GM19372 (cell line): ENCODE measurements around the gene NTRK3.

Experiments used
- ATAC-seq: cut with Tn5 transposase; IDR thresholded peaks from one replicate; pipeline ENCODE4 v1.9.1; 2021; ENCODE audit warnings: mild to moderate bottlenecking, low read depth, moderate library complexity; ENCODE audit not compliant: unreplicated experiment

Gene NTRK3

GRCh38 chr15:88127432-88127790 lies 129.1 kb downstream of the NTRK3 start:
- ATAC-seq, result no peak

DNA sequence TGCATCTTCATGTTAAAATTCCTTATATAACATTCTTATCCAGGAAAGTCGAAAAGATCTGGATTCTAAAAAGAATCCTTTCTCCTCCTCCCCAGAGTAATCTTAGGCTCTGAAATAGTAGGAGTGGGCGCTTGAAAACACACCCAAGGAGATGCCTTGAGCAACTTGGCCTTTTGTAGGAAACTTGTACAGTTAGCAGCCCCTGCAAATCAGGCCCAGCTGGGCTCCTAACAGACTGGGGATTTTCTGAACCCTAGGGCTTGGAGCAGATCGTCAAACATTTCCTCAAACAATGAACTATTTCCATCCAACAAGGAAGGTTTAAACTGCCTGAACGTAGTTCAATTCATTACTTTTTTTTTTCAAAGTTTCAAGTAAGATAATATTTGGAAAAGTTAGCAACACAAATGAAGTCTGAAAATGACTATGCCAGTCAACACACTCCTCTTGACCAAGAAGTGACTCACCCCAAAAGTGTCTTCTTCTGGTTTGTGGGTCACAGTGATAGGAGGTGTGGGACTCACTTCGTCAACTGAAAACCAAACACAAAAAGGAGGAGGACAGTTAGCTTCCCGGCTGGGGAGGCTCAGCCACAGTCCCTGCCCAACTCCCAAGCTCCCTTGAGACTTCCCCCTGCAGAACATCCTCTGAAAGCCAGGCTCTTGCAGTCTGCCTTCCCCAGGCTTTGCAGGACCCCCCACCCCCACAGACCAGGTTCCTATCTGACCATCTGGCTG lies 129.7 kb downstream of the NTRK3 start:
- no peak for ATAC-seq

DNA sequence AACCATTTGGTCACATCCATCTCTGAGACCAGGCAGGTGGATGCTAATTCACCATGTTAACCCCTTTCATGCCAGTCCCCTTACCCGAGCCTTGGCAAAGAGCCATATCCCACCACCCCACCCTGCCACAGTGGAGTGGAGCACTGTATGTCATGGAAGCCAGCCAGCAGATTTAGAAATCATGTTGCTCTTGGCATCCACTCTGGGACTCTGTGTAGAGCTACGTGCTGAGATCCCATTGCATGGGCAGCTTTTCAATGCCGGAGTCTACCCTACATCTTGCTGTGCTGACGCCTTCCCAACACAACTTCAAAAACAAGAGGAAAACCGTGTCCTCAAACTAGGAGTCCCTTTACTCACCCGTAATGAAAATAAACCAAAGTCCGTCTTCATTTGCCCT lies 131.0 kb downstream of the NTRK3 start:
- no peak for ATAC-seq

DNA sequence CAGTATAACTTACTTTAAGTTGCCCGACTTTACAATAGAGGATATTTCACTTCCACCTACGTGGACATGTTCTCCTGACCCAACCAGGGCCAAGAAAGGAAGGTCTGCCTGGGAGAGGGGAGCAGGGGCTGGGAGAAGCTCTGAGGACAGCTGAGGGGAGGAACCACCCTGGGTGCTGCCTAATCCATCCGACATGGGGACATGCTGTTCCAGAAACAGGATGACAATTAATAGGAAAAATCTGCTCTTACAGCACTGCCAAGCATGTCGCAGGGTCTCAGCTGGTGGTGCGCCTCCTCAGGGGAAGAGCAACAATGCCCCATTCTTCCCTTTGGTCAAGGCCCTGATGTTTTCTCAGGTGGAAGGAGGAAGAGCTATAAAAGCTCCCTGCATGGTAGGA lies 132.3 kb downstream of the NTRK3 start:
- ATAC-seq, result no peak

GRCh38 chr15:88121968-88122530 lies 134.5 kb downstream of the NTRK3 start:
- no peak for ATAC-seq

DNA sequence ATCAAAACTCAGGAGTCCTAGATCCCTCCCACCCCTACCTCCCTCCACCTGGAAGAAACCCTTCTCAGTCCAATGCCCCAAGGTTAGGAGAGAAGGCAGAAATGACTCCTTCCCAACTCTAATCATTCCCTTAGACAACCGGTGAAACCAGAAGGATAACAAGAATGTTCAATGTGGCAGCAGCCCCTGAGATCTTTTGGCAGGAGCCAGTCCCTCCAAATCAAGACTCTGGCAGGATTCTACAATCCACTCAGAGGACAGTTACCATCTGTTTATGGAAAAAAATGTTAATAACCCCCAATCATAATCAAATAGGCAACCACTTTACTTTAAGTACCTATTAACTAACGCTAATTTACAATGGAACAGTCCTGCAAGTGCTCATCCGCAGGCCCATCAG lies 136.5 kb downstream of the NTRK3 start:
- no peak for ATAC-seq

- ATAC-seq, result no peak
Observed at GRCh38 chr15:88118741-88119140, 137.8 kb downstream of the NTRK3 start.

GRCh38 chr15:88118035-88118434 lies 138.5 kb downstream of the NTRK3 start:
- ATAC-seq, result no peak

DNA sequence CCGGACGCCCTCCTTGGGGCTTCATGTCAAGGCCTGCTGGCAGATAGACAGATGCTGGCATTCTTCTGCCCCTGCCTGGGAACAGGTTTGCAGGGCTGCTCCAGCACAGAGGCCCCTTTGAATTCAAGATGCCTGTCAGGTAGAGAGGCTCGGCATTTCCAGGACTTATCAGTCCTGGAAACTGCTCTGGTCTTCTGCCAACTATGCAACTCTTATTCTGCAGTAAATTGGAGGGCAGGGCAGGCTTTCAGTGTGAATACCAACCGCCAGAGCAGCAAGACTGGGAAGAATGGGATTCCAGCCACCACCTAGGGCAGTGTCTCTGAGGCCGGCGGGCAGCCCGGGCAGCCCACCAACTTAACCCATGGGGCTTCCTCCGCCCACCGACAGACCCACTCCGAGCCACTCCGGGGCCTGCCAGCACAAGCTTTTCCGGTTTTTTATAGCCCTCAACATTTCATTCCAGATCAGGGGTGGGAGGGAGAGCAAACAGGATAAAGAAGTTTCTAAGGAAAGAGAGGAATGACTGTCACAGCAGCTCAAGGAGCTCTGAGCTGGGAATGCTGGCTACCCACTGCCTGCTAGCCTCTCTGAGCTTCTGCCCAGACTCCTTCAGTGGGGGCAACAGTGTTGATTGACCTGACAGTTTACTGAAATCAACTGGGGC lies 140.9 kb downstream of the NTRK3 start:
- ATAC-seq, result no peak

DNA sequence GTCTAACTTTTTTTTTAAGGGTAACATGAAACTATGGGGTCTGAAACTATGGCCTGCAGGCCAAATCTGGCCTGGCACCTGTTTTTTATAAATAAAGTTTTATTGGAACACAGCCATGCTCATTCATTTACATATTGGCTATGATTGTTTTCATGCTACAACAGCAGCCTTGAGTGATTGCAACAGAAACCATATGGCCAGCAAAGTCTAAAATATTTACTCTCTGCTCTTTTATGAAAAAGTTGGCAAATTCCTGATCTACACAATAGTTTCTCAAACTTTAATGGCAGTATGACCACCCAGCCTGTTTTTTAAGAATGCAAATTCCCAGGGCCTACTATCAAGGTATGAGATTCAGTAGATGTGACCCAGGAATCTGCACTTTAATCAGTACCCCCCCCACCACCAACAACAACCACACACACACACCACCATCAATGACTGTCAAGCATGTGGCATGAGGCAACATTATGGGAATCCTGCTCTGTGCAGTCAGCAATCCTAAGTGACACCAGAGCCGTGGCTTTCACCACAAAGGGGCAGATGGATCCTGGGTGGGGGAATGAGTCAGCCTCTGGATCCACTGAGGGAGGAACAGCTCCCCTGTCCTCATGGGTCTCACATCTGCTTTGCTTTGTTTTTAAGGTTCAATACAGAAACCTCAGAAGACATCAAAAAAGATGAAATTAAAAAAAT lies 142.8 kb downstream of the NTRK3 start:
- ATAC-seq, result no peak

DNA sequence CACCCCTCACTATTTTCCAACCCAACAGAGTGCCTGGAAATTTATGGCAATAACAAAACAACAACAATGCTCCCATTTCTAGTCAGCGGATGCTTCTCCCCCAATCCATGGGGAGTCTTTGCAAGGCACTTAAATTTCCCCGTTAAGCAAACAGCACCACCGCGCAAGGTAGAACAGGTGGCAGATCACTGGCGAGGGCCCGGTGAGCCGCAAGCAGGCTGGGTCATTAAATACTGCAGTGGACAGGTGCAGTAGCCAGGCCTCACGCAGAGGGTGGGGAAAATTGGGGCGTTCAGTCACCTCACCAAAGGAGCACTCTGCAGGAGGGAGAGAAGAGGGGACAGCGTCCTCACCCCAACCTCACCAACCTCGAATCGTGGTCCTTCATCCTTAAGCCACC lies 147.5 kb downstream of the NTRK3 start:
- no peak for ATAC-seq

DNA sequence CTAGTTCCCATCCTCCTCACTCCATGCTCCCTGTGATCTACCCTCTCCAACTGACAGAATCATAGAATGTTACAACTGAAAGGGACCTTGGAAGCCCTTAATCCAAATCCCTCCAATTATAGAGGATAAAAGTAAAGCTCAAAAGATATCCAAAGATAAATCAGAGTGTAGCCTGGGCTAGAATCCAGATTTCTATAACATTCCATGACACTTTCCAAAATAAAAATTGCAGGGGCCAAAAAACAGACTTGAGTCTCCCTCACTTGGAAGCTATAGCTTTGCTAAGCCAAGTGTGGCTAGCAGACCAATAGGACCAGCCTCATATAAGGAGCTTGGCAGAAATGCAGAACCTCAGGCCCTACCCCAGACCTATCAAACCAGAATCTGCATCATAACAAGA lies 148.1 kb downstream of the NTRK3 start:
- no peak for ATAC-seq

DNA sequence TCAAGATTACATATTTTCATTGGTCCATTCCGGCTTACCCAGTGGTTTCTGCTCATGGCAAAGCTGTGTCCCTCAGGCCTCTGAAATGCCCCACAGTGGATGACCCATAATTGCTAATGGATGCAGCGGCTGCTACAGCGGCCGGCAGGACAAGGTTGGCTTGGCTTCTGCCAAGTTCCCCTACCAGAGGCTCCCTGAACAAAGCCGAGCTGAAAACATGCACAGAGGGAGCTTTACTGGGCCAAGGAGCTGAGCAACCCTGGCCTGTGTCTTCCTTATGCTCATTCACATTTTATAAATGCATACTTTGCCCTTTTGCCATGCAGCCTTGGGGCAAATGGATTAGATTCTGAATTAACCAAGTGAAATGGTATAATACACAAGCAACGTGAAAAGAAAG lies 150.5 kb downstream of the NTRK3 start:
- ATAC-seq, result no peak

- ATAC-seq, result no peak
Observed at GRCh38 chr15:88104357-88104756, 152.2 kb downstream of the NTRK3 start.

DNA sequence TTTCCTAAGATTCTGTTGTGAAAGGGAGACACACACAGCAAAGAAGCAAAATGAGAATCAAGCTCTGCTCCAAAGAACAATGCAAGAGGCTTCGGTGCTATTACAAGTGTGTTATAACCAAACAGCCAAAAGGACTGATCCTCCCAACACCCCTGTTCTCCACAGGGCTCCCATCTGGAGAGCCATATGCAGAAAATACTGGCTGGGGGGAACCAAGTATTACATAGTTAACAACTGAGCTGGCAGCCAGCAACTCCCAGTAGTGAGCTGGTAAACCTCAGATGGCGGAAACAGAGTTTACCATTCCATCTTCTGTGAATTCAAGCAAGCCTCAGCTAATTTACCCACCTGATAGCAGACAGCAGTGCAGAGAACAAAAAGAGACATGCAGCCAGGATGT lies 156.4 kb downstream of the NTRK3 start:
- ATAC-seq, result no peak

DNA sequence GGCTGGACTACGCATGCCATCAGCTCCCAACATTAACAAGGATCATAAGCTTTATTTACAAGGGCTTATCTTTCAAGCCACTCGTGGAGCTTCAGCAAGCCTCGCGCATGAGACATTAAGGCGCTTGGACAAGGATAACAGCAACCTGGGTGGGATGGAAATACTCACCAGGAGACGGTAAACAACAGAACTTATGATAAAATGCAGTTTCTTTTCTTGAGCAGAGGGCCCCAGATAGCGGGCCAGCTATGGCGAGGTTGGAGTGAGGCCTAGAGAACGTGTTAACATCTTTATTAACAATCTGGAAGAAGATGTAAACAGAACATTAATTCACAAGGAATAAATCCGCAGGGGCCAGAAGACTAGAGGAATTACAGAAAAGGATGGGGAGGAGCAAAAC lies 158.2 kb downstream of the NTRK3 start:
- no peak for ATAC-seq

GRCh38 chr15:88091444-88092016 lies 165.0 kb downstream of the NTRK3 start:
- ATAC-seq, result no peak

- ATAC-seq, result no peak
Observed at GRCh38 chr15:88090481-88091011, 166.0 kb downstream of the NTRK3 start.

- ATAC-seq, result no peak
Observed at GRCh38 chr15:88089731-88090130, 166.8 kb downstream of the NTRK3 start.

DNA sequence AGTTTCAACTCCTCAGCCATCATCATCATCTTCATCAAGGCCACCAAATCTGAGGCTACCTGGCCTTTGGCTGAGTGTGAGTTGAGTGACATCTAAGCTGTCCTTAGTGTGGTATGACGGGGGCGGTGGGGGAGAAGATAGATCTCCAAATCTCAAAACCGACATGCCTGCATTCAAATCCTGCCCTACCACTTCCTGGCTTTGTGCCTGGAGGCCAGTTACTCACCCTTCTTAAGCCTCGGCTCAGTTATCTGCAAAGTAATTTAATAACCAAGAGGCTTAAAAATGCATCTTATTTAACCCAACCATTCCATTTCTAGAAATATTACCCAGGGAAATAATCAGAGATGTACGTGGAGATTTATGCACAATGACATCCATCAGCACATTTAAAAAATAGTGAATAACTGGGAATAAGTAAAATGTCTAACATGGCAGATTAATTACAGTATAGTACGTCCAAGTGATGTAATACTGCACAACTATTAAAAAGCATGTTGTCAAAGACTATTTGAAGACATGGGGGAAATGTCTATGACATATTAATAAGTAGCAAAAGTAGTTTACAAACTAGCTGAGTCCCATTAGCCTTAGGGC lies 167.4 kb downstream of the NTRK3 start:
- no peak for ATAC-seq
